Endodermal cell (in vitro differentiated cells): ENCODE measurements around the gene ATP2B1. TPM values are rescaled to one million over a fixed set of nuclear protein-coding genes. Genes with fewer than 3 reads are reported as not detected.

ENCODE experiments used
- DNase-seq: peaks from one replicate; pipeline ENCODE4 v3.0.0-alpha.2; 2017
- H3K27ac ChIP-seq: 2 replicates; pipeline ENCODE4 v1.5.1; 2013; ENCODE audit warnings: mild to moderate bottlenecking, low read depth, low read length, moderate library complexity
- H3K27me3 ChIP-seq: 2 replicates; pipeline ENCODE4 v1.6.1; 2013; ENCODE audit warnings: mild to moderate bottlenecking, low read length, moderate library complexity; ENCODE audit not compliant: insufficient read depth, control insufficient read depth, poor library complexity, severe bottlenecking
- H3K36me3 ChIP-seq: 2 replicates; pipeline ENCODE4 v1.7.0; 2013; ENCODE audit warnings: mild to moderate bottlenecking, low read length, moderate library complexity; ENCODE audit not compliant: control insufficient read depth, insufficient read depth
- H3K4me1 ChIP-seq: one replicate; pipeline ENCODE4 v1.7.0; 2013; ENCODE audit warnings: low read length; ENCODE audit not compliant: control insufficient read depth, insufficient read depth
- H3K4me3 ChIP-seq: 2 replicates; pipeline ENCODE4 v1.5.1; 2013; ENCODE audit warnings: mild to moderate bottlenecking, low read length, moderate library complexity
- H3K9ac ChIP-seq: 2 replicates; pipeline ENCODE4 v1.6.1; 2013; ENCODE audit warnings: mild to moderate bottlenecking, low read length, moderate library complexity; ENCODE audit not compliant: poor library complexity, severe bottlenecking; ENCODE audit errors: extremely low read depth
- H3K9me3 ChIP-seq: 2 replicates; pipeline ENCODE4 v1.6.1; 2013; ENCODE audit warnings: mild to moderate bottlenecking, low read length, moderate library complexity; ENCODE audit not compliant: control insufficient read depth
- H3K27ac Mint-ChIP-seq: 2 replicates; pipeline ENCODE4 v1.8.0; 2020; ENCODE audit warnings: mixed read lengths
- H3K27me3 Mint-ChIP-seq: 2 replicates; pipeline ENCODE4 v1.8.0; 2021; ENCODE audit warnings: mild to moderate bottlenecking, mixed read lengths; ENCODE audit not compliant: insufficient read depth
- H3K36me3 Mint-ChIP-seq: 2 replicates; pipeline ENCODE4 v1.8.0; 2020; ENCODE audit warnings: low read depth, mixed read lengths
- H3K4me1 Mint-ChIP-seq: 2 replicates; pipeline ENCODE4 v1.8.0; 2020; ENCODE audit warnings: mixed read lengths
- H3K4me3 Mint-ChIP-seq: 2 replicates; pipeline ENCODE4 v1.8.0; 2020; ENCODE audit warnings: mild to moderate bottlenecking, moderate library complexity, mixed read lengths
- H3K9me3 Mint-ChIP-seq: 2 replicates; pipeline ENCODE4 v1.8.0; 2020; ENCODE audit warnings: mild to moderate bottlenecking, mixed read lengths
- WGBS, 2 experiments: methylation state at CpG; one replicate each; pipeline versions ENCODE4 v1.1.5 to v1.1.7; 2013; ENCODE audit warnings: missing lambda C conversion rate in 2 of 2, mixed read lengths in 1 of 2; ENCODE audit not compliant: insufficient coverage in 1 of 2, insufficient read length in 1 of 2; 5-methylcytosine and 5-hydroxymethylcytosine counted together
- total RNA-seq, 2 donors: library from RNA; stranded (reverse); fragmentation: NEBNext Ultra II Directional in 1 of 2; extraction: Animal tissue kit (Norgen Biotek cat#: 25700) in 1 of 2; gene quantifications; 2 replicates in 1 of 2; 3 replicates in 1 of 2; pipeline ENCODE4 v1.2.1, GENCODE V29; 2021
- TF ChIP-seq, protein P1 (sequence below): fragments of 200-600 bp; sonication (generic); conservative IDR thresholded peaks from 2 replicates; pipeline ENCODE4 v1.5.0; 2021; ENCODE audit warnings: antibody characterized with exemption, mild to moderate bottlenecking

The ATP2B1 gene
- total RNA-seq, 2 donors from 2014 or later, result 66.7 to 81.9 TPM

GRCh38 chr12:89593873-89594272 lies 114.8 kb downstream of the ATP2B1 start:
- Mint-ChIP-seq H3K9me3 (no peaks in the 10 kb centered on the region), H3K27me3 (no peaks in the 10 kb centered on the region), H3K27ac (no peak overlapping the region), H3K4me3 (no peak overlapping the region), H3K36me3 (peaks cover 28% of the 10 kb centered on the region), H3K4me1 (peaks cover 14% of the 10 kb centered on the region)
- H3K4me3 ChIP-seq, result no peak overlapping the region
- 94 to 95% methylated on average over 4 to 5 of the region's 5 CpGs for WGBS, 2 experiments
- H3K4me1 ChIP-seq, result peaks cover 10% of the 10 kb centered on the region
- no peaks in the 10 kb centered on the region for H3K27me3 ChIP-seq
- TF ChIP-seq, protein P1, sequence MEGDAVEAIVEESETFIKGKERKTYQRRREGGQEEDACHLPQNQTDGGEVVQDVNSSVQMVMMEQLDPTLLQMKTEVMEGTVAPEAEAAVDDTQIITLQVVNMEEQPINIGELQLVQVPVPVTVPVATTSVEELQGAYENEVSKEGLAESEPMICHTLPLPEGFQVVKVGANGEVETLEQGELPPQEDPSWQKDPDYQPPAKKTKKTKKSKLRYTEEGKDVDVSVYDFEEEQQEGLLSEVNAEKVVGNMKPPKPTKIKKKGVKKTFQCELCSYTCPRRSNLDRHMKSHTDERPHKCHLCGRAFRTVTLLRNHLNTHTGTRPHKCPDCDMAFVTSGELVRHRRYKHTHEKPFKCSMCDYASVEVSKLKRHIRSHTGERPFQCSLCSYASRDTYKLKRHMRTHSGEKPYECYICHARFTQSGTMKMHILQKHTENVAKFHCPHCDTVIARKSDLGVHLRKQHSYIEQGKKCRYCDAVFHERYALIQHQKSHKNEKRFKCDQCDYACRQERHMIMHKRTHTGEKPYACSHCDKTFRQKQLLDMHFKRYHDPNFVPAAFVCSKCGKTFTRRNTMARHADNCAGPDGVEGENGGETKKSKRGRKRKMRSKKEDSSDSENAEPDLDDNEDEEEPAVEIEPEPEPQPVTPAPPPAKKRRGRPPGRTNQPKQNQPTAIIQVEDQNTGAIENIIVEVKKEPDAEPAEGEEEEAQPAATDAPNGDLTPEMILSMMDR, result no peak
- no peak overlapping the region for H3K9ac ChIP-seq
- DNase-seq, result no peak
- H3K9me3 ChIP-seq, result no peaks in the 10 kb centered on the region
- H3K36me3 ChIP-seq, result peaks cover 69% of the 10 kb centered on the region
- H3K27ac ChIP-seq, result no peak overlapping the region

DNA sequence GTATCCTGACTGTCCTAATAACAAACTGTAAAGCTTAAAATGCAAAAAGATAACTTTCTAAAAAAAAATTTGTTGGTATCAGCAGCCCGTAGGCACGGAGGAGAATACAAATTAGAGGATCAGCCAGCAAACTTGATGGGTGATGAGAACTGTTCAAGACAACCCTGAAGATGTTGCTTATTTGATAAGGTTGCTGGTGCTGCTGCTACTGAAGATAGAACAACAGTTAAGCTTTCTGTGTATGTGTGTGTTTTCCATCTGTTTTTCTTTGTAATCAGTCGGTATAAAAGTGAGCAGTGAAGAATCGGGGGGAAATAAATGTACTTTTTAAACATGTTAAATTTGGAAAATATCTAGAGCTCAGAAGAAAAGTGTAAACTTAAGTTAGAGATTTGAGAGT lies 115.4 kb downstream of the ATP2B1 start:
- Mint-ChIP-seq H3K9me3 (no peaks in the 10 kb centered on the region), H3K27me3 (no peaks in the 10 kb centered on the region), H3K4me3 (no peak overlapping the region), H3K36me3 (peaks cover 23% of the 10 kb centered on the region), H3K4me1 (peaks cover 7% of the 10 kb centered on the region), H3K27ac (no peak overlapping the region)
- Histone ChIP-seq H3K9me3 (no peaks in the 10 kb centered on the region), H3K4me3 (no peak overlapping the region), H3K9ac (no peak overlapping the region), H3K27ac (no peak overlapping the region), H3K4me1 (peaks cover 5% of the 10 kb centered on the region), H3K36me3 (peaks cover 69% of the 10 kb centered on the region), H3K27me3 (no peaks in the 10 kb centered on the region)
- WGBS, 2 experiments, result 95 to 100% methylated on average over 4 of the region's 4 CpGs
- DNase-seq, result no peak
- TF ChIP-seq, protein P1, result no peak

DNA sequence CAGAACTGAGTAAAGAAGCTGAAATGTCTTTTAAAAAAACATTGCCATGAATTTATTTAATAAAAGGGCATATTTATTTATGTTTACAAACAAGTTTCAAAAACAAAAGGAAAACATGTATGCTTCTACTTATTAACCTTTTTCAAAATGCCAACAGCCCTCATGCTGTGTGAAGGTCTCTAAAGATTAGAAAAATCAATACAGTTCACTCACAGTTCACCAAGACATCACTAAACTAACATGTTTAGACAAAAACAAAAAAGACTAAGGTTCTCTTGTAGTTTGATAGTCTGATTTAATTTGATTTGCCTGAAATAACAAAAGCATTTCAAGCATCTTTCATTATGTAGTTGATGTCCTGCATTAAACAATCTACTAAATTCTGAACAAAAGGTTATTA lies 118.9 kb downstream of the ATP2B1 start:
- H3K9ac ChIP-seq, result no peak overlapping the region
- H3K36me3 Mint-ChIP-seq, result peaks cover 24% of the 10 kb centered on the region
- no peak overlapping the region for H3K4me3 Mint-ChIP-seq
- H3K4me1 Mint-ChIP-seq, result peaks cover 6% of the 10 kb centered on the region
- H3K27me3 Mint-ChIP-seq, result no peaks in the 10 kb centered on the region
- H3K9me3 Mint-ChIP-seq, result no peaks in the 10 kb centered on the region
- DNase-seq, result no peak
- H3K27me3 ChIP-seq, result no peaks in the 10 kb centered on the region
- peaks cover under 1% of the 10 kb centered on the region for H3K4me1 ChIP-seq
- H3K27ac Mint-ChIP-seq, result no peak overlapping the region
- peaks cover 61% of the 10 kb centered on the region for H3K36me3 ChIP-seq
- no peak overlapping the region for H3K27ac ChIP-seq
- TF ChIP-seq, protein P1, result no peak
- H3K9me3 ChIP-seq, result no peaks in the 10 kb centered on the region
- no peak overlapping the region for H3K4me3 ChIP-seq
